Left renal cortex interstitium (tissue), 4 donors: ENCODE data around the gene PHF12. TPM values are rescaled to one million over a fixed set of nuclear protein-coding genes. Genes with fewer than 3 reads are reported as not detected.
"Not testable (repeated sequence)": the region's sequence is repeated elsewhere in the genome, so short reads cannot be mapped to it uniquely, and the experiment has no call there.

Experiments
- DNase-seq, 4 donors: peaks; one replicate each; pipeline ENCODE4 v3.0.0-alpha.2; 2013; ENCODE audit warnings: low read depth in 4 of 4, low spot score in 2 of 4, missing footprints in 1 of 4
- polyA plus RNA-seq, 4 donors: library from polyadenylated mRNA; unstranded; fragments of 120-200 nt; gene quantifications; one replicate each; pipeline ENCODE4 v1.2.1, GENCODE V29; 2013; ENCODE audit not compliant: insufficient read length in 4 of 4

PHF12 gene
- polyA plus RNA-seq, 4 donors, result 41.2 to 66.9 (median 50.8) TPM

- no peak for DNase-seq
These were observed 10.6 kb downstream of the PHF12 start for GRCh38 chr17:28940675-28941074.

GRCh38 chr17:28940142-28940541, 11.2 kb downstream of the PHF12 start:
- no peak for DNase-seq

GRCh38 chr17:28938552-28938951, 12.8 kb downstream of the PHF12 start:
- DNase-seq, result no peak

- DNase-seq, result no peak
These were observed 14.1 kb downstream of the PHF12 start for GRCh38 chr17:28937044-28937729.

GRCh38 chr17:28935744-28936460, 15.4 kb downstream of the PHF12 start:
- no peak for DNase-seq

- DNase-seq, result not testable (repeated sequence)
These were observed 16.8 kb downstream of the PHF12 start for GRCh38 chr17:28934508-28934907.

GRCh38 chr17:28929787-28930186, 21.5 kb downstream of the PHF12 start:
- no peak for DNase-seq

- no peak for DNase-seq
These were observed 23.3 kb downstream of the PHF12 start for GRCh38 chr17:28928061-28928460.

GRCh38 chr17:28926786-28927185, 24.5 kb downstream of the PHF12 start:
- no peak for DNase-seq

- no peak for DNase-seq
These were observed 25.0 kb downstream of the PHF12 start for GRCh38 chr17:28926366-28926765.

- DNase-seq, result no peak
These were observed 25.4 kb downstream of the PHF12 start for GRCh38 chr17:28925912-28926365.

GRCh38 chr17:28920201-28920600, 31.1 kb downstream of the PHF12 start:
- no peak for DNase-seq

GRCh38 chr17:28918295-28918694, 33.0 kb downstream of the PHF12 start:
- no peak for DNase-seq

GRCh38 chr17:28917465-28917864, 33.9 kb downstream of the PHF12 start:
- DNase-seq, result no peak

GRCh38 chr17:28917029-28917428, 34.3 kb downstream of the PHF12 start:
- no peak for DNase-seq

GRCh38 chr17:28916302-28916934, 34.9 kb downstream of the PHF12 start:
- DNase-seq, result no peak

- DNase-seq, result no peak
These were observed 38.4 kb downstream of the PHF12 start for GRCh38 chr17:28912938-28913333.

- no peak for DNase-seq
These were observed 38.9 kb downstream of the PHF12 start for GRCh38 chr17:28912281-28912937.

- DNase-seq, result no peak
These were observed 39.8 kb downstream of the PHF12 start for GRCh38 chr17:28911411-28912045.

- DNase-seq, result no peak
These were observed 40.8 kb downstream of the PHF12 start for GRCh38 chr17:28910534-28910933.
